Adrenal gland (tissue), 12 donors: Measurements from ENCODE around the gene GALNT8. TPM values are rescaled to one million over a fixed set of nuclear protein-coding genes. Genes with fewer than 3 reads are reported as not detected.

Experiments used
- DNase-seq, 7 donors: peaks; one replicate each; pipeline ENCODE4 v3.0.0-alpha.2; 2019 to 2020
- H3K27ac ChIP-seq, 5 donors: fragments of 200-600 bp; sonication (generic) in 4 of 5; 1 replicate in 3 of 5; 2 replicates in 2 of 5; pipeline versions ENCODE4 v1.5.1 to v1.8.0; 2016 to 2020; ENCODE audit warnings: mild to moderate bottlenecking in 1 of 5
- H3K27me3 ChIP-seq: fragments of 200-600 bp; 2 replicates; pipeline ENCODE4 v1.8.0; 2021
- H3K36me3 ChIP-seq, 2 donors: fragments of 200-600 bp; replicated peaks in 1 of 2; 1 replicate in 1 of 2; 2 replicates in 1 of 2; pipeline versions ENCODE4 v1.5.1 to v1.8.0; 2018 to 2022
- H3K4me1 ChIP-seq, 2 donors: fragments of 200-600 bp; replicated peaks in 1 of 2; 1 replicate in 1 of 2; 2 replicates in 1 of 2; pipeline versions ENCODE4 v1.5.1 to v1.8.0; 2018 to 2021
- H3K4me3 ChIP-seq, 4 donors: fragments of 200-600 bp; sonication (generic) in 3 of 4; one replicate each; pipeline ENCODE4 v1.5.1; 2016 to 2018
- H3K9me3 ChIP-seq, 3 donors: fragments of 200-600 bp; sonication (generic) in 1 of 3; replicated peaks in 1 of 3; 1 replicate in 2 of 3; 2 replicates in 1 of 3; pipeline versions ENCODE4 v1.5.1 to v1.8.0; 2016 to 2021
- POLR2A ChIP-seq, 2 donors: fragments of 450-650 bp; IDR thresholded peaks; one replicate each; pipeline ENCODE4 v1.6.1; 2017; ENCODE audit warnings: antibody characterized with exemption in 2 of 2, mild to moderate bottlenecking in 2 of 2, moderate library complexity in 1 of 2
- WGBS, 4 donors: extraction: QIAGEN DNeasy Blood & Tissue Kit in 2 of 4; methylation state at CpG; one replicate each; pipeline versions ENCODE4 v1.1.5 to v1.1.7; 2013 to 2017; 5-methylcytosine and 5-hydroxymethylcytosine counted together
- intact Hi-C, 2 donors: fragments of 100-400 bp; cut with DNase I; formaldehyde crosslinking; loops; one replicate each; pipeline versions ENCODE4 v1.14.1 to v1.15.0; 2022 to 2023
- polyA plus RNA-seq, 3 donors: library from polyadenylated mRNA; stranded (reverse); fragments of 200-250 nt in 2 of 3; fragments of 350-450 nt in 1 of 3; fragmentation: Illumina TruSeq in 1 of 3; extraction: RNeasy Lipid Tissue Mini Kit (QIAGEN cat#74804) in 1 of 3; gene quantifications; one replicate each; pipeline ENCODE4 v1.2.3, GENCODE V29; 2013 to 2014
- total RNA-seq, 9 donors: library from RNA; depleted of rRNA in 4 of 9; stranded (reverse); fragments of >200 nt in 4 of 9; fragments of 120-200 nt in 1 of 9; fragmentation: NEBNext Ultra II Directional in 1 of 9; extraction: Animal tissue kit (Norgen Biotek cat#: 25700) in 1 of 9; gene quantifications; one replicate each; pipeline versions ENCODE4 v1.1.0 to v1.2.4, GENCODE V29; 2013 to 2023
- TF ChIP-seq, protein P1 (sequence below), 6 experiments: fragments of 450-650 bp in 4 of 6; fragments of 200-600 bp in 2 of 6; sonication (generic) in 1 of 6; IDR thresholded peaks; 1 replicate in 5 of 6; 2 replicates in 1 of 6; pipeline versions ENCODE4 v1.5.1 to v1.8.0; 2016 to 2021; ENCODE audit warnings: antibody characterized with exemption in 6 of 6, mild to moderate bottlenecking in 2 of 6, moderate library complexity in 1 of 6
- donor health status: healthy with polysubstance abuse.
- donor health status: Bipolar disorder and iron deficiency.
- donor health status: DM: yes; HTN: yes; CAD: no.
- donor health status: DM: no; HTN: no; CAD: no.
- donor health status: DM: no; HTN: no; CAD: no.
- donor health status: DM: yes; HTN: yes; CAD: no.

Gene GALNT8
- total and polyA plus RNA-seq, 12 donors = 0.04 to 4.9 (median 1.6) TPM; not detected in 2

DNA sequence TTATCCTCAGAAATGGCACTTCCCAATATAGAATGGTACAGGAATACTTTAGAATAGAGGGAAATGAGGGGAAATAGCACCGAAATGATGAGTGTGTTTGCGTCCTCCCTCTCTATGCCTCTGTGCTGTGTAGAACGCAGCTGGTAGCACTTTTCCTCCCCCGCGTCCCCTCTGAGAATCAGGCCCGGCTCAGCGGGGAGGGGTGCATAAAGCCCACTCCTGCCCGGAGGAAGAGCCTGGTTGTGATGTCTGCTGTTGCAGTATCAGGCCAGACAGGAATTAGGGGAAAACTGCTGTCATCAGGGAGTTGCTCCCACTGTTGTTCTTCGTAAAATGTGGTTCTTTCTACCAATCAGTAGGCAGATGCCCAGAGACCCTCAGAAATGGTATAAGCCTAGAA is 76.0 kb downstream of the GALNT8 start:
- TF ChIP-seq, protein P1, sequence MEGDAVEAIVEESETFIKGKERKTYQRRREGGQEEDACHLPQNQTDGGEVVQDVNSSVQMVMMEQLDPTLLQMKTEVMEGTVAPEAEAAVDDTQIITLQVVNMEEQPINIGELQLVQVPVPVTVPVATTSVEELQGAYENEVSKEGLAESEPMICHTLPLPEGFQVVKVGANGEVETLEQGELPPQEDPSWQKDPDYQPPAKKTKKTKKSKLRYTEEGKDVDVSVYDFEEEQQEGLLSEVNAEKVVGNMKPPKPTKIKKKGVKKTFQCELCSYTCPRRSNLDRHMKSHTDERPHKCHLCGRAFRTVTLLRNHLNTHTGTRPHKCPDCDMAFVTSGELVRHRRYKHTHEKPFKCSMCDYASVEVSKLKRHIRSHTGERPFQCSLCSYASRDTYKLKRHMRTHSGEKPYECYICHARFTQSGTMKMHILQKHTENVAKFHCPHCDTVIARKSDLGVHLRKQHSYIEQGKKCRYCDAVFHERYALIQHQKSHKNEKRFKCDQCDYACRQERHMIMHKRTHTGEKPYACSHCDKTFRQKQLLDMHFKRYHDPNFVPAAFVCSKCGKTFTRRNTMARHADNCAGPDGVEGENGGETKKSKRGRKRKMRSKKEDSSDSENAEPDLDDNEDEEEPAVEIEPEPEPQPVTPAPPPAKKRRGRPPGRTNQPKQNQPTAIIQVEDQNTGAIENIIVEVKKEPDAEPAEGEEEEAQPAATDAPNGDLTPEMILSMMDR (IDR thresholded peaks at IDR 0.05) = no peak
- TF ChIP-seq POLR2A (IDR thresholded peaks at IDR 0.05) = no peak
- H3K4me3 ChIP-seq = no peak overlapping the region
- intact Hi-C loops = no loop called here
- no peaks in the 10 kb centered on the region for H3K36me3 ChIP-seq
- H3K4me1 ChIP-seq = no peaks in the 10 kb centered on the region
- DNase-seq = no peak
- H3K9me3 ChIP-seq = no peaks in the 10 kb centered on the region
- H3K27me3 ChIP-seq = no peaks in the 10 kb centered on the region
- WGBS, 4 donors = 50 to 63% (median 59%) methylated on average over 9 of the region's 9 CpGs
- no peak overlapping the region for H3K27ac ChIP-seq

DNA sequence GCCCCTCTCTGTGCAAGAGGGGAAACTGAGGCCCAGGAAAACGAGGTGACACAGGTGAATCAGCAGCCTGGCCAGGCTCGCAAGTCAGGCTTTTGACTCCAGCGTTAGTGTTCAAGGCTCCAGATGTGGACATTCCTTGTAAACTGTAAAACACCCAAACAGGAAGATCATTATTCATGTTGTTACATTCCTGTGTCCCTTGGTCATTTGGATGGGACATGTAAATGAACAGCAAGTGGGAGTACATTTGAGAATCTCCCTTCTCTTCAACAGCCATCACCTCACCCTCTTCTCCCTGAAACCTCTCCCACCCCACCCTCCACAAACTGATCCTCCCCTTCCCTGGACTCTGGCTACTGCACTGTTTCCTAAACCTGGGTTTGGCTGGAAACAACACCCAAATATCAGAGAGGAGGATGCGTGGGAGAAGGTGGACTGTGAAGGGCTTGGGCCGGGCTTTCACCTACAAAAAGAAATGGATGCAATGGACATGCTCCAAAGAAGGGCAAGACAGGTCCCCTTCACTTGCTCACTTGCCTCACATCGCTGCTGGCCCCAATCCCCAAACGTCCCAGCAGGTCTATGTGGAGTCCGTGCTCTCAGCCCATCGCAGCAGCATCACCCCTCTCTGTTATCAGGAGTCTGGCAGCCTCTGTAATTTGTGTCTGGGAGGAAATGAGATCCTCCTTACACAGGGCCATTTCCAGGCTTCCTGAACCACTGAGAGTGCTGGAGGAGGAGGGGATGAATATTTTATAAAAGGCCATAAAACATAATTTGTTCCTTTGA is 76.7 kb downstream of the GALNT8 start:
- Histone ChIP-seq H3K9me3 (no peaks in the 10 kb centered on the region), H3K27me3 (no peaks in the 10 kb centered on the region), H3K4me3 (no peak overlapping the region), H3K4me1 (no peaks in the 10 kb centered on the region), H3K27ac (no peak overlapping the region), H3K36me3 (no peaks in the 10 kb centered on the region)
- intact Hi-C loops = no loop called here
- WGBS, 4 donors = 42 to 57% (median 47%) methylated on average over 9 of the region's 9 CpGs
- DNase-seq = no peak
- no peak for TF ChIP-seq POLR2A (IDR thresholded peaks at IDR 0.05)
- TF ChIP-seq, protein P1 (IDR thresholded peaks at IDR 0.05) = no peak

DNA sequence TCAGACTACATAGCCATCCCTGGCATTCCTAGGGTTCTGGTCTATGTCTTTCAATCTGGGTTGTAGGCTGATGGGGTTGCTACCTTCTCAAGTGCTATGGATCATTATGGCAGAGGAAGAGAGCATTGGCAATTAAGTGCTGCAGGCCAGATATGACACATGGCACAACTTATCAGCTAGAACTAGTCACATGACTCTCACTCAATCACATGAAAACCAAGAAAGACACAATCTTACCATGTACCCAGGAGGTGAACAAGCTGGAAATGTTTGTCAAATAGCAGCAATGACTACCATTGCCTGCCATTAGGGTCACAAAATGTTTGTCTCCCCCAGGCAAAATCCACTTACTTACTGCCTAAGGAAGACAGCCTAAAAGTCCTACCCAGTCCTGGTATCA is 80.4 kb downstream of the GALNT8 start:
- Histone ChIP-seq H3K27me3 (no peaks in the 10 kb centered on the region), H3K27ac (no peak overlapping the region), H3K9me3 (no peaks in the 10 kb centered on the region), H3K4me3 (no peak overlapping the region), H3K4me1 (no peaks in the 10 kb centered on the region), H3K36me3 (no peaks in the 10 kb centered on the region)
- no peak for DNase-seq
- TF ChIP-seq, protein P1 (IDR thresholded peaks at IDR 0.05) = no peak
- TF ChIP-seq POLR2A (IDR thresholded peaks at IDR 0.05) = no peak
- intact Hi-C loops = no loop called here

DNA sequence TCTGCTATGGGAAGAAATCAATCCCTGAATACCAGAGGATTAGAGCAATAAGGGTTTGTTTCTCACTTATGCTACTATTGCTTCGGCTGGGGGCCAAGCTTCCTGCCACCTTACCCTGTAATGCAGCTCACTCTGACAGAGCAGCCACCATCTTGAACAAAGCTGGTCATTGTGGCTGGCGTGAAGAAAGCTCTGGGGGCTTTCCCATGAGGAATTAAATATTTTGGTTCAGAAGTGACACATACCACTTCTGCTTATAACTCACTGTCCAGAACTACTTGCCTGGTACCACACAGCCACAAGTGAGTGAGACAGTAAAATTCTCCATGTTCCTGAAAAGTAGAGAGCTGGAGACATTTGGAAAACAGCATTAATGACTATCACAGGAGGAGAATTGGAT is 82.6 kb downstream of the GALNT8 start:
- Histone ChIP-seq H3K4me3 (no peak overlapping the region), H3K9me3 (no peaks in the 10 kb centered on the region), H3K27ac (no peak overlapping the region), H3K36me3 (no peaks in the 10 kb centered on the region), H3K27me3 (no peaks in the 10 kb centered on the region), H3K4me1 (no peaks in the 10 kb centered on the region)
- no peak for DNase-seq
- WGBS, 4 donors = 65 to 86% (median 75%) methylated on average over 2 of the region's 2 CpGs
- TF ChIP-seq, protein P1 (IDR thresholded peaks at IDR 0.05) = no peak
- no peak for TF ChIP-seq POLR2A (IDR thresholded peaks at IDR 0.05)
- intact Hi-C loops = no loop called here
